ENCODE results near the gene ADAD2. TPM values are rescaled to one million over a fixed set of nuclear protein-coding genes. Genes with fewer than 3 reads are reported as not detected.

The ADAD2 gene
- total and polyA plus RNA-seq, 2 of the 4 experiments (the other 2 are of a cell fraction) = not detected

GRCh38 chr16:84241778-84242177 is 50.8 kb downstream of the ADAD2 start:
- no peak overlapping the region for H2BK20ac ChIP-seq (ENCODE audit: low read depth, low read length)
- ATAC-seq (ENCODE audit: low read depth) = no peak
- H3K36me3 ChIP-seq (ENCODE audit: control insufficient read depth, insufficient read depth, low read length) = no peaks in the 10 kb centered on the region
- H3K9me3 ChIP-seq (ENCODE audit: control insufficient read depth, insufficient read depth, low read length) = peaks cover 7% of the 10 kb centered on the region
- no peak overlapping the region for H2BK5ac ChIP-seq (ENCODE audit: low read depth, low read length, poor library complexity, severe bottlenecking)
- no peak overlapping the region for H4K5ac ChIP-seq (ENCODE audit: low read depth, low read length)
- H3K4me1 ChIP-seq (ENCODE audit: control insufficient read depth, insufficient read depth, low read length) = no peaks in the 10 kb centered on the region; the same call in 1 of the 2 replicates
- peaks cover 73% of the 10 kb centered on the region for H3K27me3 ChIP-seq (ENCODE audit: control insufficient read depth, insufficient read depth, low read length)
- H3K18ac ChIP-seq (ENCODE audit: low read depth, low read length) = no peak overlapping the region
- H3K79me1 ChIP-seq (ENCODE audit: low read depth in 1 of 2, low read length in 2 of 2) = no peaks in the 10 kb centered on the region
- no peak overlapping the region for H4K8ac ChIP-seq (ENCODE audit: low read depth in 2 of 2, low read length in 2 of 2)
- in situ Hi-C loops (cut with MboI; ENCODE audit: low sequenced_read_pairs) = no loop called here
- H3K14ac ChIP-seq (replicated peaks; ENCODE audit: low read depth, low read length) = no peak overlapping the region
- intact Hi-C loops (cut with micrococcal nuclease) = no loop called here
- H3K56ac ChIP-seq (ENCODE audit: extremely low read depth, insufficient read depth, low read length) = no peak overlapping the region
- no peak overlapping the region for H3K27ac ChIP-seq (ENCODE audit: insufficient read depth, low read length)
- no peaks in the 10 kb centered on the region for H3K9me1 ChIP-seq (ENCODE audit: insufficient read depth, low read length)
- no TSS peak for BruUV-seq (replicated peaks)
- H3K23ac ChIP-seq (ENCODE audit: low read depth, low read length) = no peak overlapping the region
- no peak overlapping the region for H2BK15ac ChIP-seq (ENCODE audit: low read depth, low read length)
- no peak overlapping the region for H2AK9ac ChIP-seq (replicated peaks; ENCODE audit: low read depth, low read length, poor library complexity)
- H4K91ac ChIP-seq (ENCODE audit: insufficient read depth, low read depth, low read length) = no peak overlapping the region
- no CpG with 5 or more reads among the region's 1 CpG for WGBS, 2 experiments (ENCODE audit: extremely low coverage in 2 of 2, insufficient read length in 1 of 2)
- no peak overlapping the region for H3K4ac ChIP-seq (ENCODE audit: low read depth, low read length)
- dilution Hi-C loops (cut with HindIII; ENCODE audit: low sequenced_read_pairs, unreplicated experiment) = no loop called here
- H2AK5ac ChIP-seq (ENCODE audit: low read depth, low read length) = no peak overlapping the region
- ChIA-PET CTCF (no interaction called here), POLR2A (ENCODE audit: unreplicated experiment) (no interaction called here)
- no peak overlapping the region for H3K4me3 ChIP-seq (ENCODE audit: insufficient read depth, low read depth, low read length)
- H2AFZ ChIP-seq (replicated peaks; ENCODE audit: low read length, poor library complexity) = no peak overlapping the region
- H3K9ac ChIP-seq (ENCODE audit: low read depth, low read length) = no peak overlapping the region
- no peaks in the 10 kb centered on the region for H4K20me1 ChIP-seq (ENCODE audit: insufficient read depth, low read length)
- TF ChIP-seq RCOR1 (IDR thresholded peaks at IDR 0.05; ENCODE audit: insufficient replicate concordance, low read length) (no peak), CEBPB (IDR thresholded peaks at IDR 0.05; ENCODE audit: low read depth, low read length) (no peak), MAFK (IDR thresholded peaks at IDR 0.05; ENCODE audit: low read depth, low read length) (no peak), CTCF (conservative IDR thresholded peaks at IDR 0.05; ENCODE audit: low read depth, low read length) (no peak)
- DNase-seq = no peak
- no peak overlapping the region for H2BK120ac ChIP-seq (ENCODE audit: low read depth, low read length)
- H3K4me2 ChIP-seq (ENCODE audit: low read depth, low read length) = no peak overlapping the region

All from IMR-90 (cell line).